Astrocyte (in vitro differentiated cells and primary cell): ENCODE measurements around the gene SCLY. TPM values are rescaled to one million over a fixed set of nuclear protein-coding genes. Genes with fewer than 3 reads are reported as not detected.

Experiments
- DNase-seq: peaks from one replicate; pipeline ENCODE4 v3.0.0-alpha.2; 2010; ENCODE audit warnings: low read depth
- FAIRE-seq: peaks from 2 replicates; lab custom pipeline; 2011; peaks lifted over from hg19 to GRCh38; lab: Jason Lieb, UNC
- H2AFZ ChIP-seq: 2 replicates; pipeline ENCODE4 v1.6.0; 2012; ENCODE audit warnings: low read depth, low read length, inconsistent platforms
- H3K27ac ChIP-seq: 2 replicates; pipeline ENCODE4 v1.5.1; 2011; ENCODE audit warnings: low read depth, low read length, inconsistent platforms
- H3K27me3 ChIP-seq: 2 replicates; pipeline ENCODE4 v1.6.0; 2011; ENCODE audit warnings: low read length, inconsistent platforms; ENCODE audit not compliant: insufficient read depth
- H3K36me3 ChIP-seq: 2 replicates; pipeline ENCODE4 v1.5.1; 2011; ENCODE audit warnings: low read length, inconsistent platforms; ENCODE audit not compliant: insufficient read depth
- H3K4me1 ChIP-seq: 2 replicates; pipeline ENCODE4 v1.5.1; 2011; ENCODE audit warnings: low read length, inconsistent platforms; ENCODE audit not compliant: insufficient read depth
- H3K4me2 ChIP-seq: 2 replicates; pipeline ENCODE4 v1.6.0; 2012; ENCODE audit warnings: low read length, inconsistent platforms
- H3K4me3 ChIP-seq: 2 replicates; pipeline ENCODE4 v1.5.1; 2011; ENCODE audit warnings: low read depth, mild to moderate bottlenecking, low read length, inconsistent platforms; ENCODE audit not compliant: insufficient read depth
- H3K79me2 ChIP-seq: 2 replicates; pipeline ENCODE4 v1.6.0; 2012; ENCODE audit warnings: mild to moderate bottlenecking, low read length, inconsistent platforms; ENCODE audit not compliant: insufficient read depth
- H3K9ac ChIP-seq: 2 replicates; pipeline ENCODE4 v1.6.0; 2012; ENCODE audit warnings: mild to moderate bottlenecking, low read length, inconsistent platforms
- H3K9me3 ChIP-seq: 2 replicates; pipeline ENCODE4 v1.5.1; 2012; ENCODE audit warnings: low read depth, mild to moderate bottlenecking, low read length, inconsistent platforms; ENCODE audit not compliant: insufficient read depth
- H4K20me1 ChIP-seq: 2 replicates; pipeline ENCODE4 v1.6.0; 2012; ENCODE audit warnings: low read length, inconsistent platforms; ENCODE audit not compliant: insufficient read depth
- H3K27ac Mint-ChIP-seq: one replicate; pipeline ENCODE4 v1.8.0; 2021; ENCODE audit warnings: mild to moderate bottlenecking, mixed read lengths; ENCODE audit not compliant: unreplicated experiment
- H3K27me3 Mint-ChIP-seq: one replicate; pipeline ENCODE4 v1.8.0; 2021; ENCODE audit warnings: low read depth, mixed read lengths; ENCODE audit not compliant: unreplicated experiment
- H3K36me3 Mint-ChIP-seq: one replicate; pipeline ENCODE4 v1.8.0; 2021; ENCODE audit warnings: low read depth, mixed read lengths; ENCODE audit not compliant: unreplicated experiment
- H3K4me1 Mint-ChIP-seq: one replicate; pipeline ENCODE4 v1.8.0; 2021; ENCODE audit warnings: low read depth, mixed read lengths; ENCODE audit not compliant: unreplicated experiment
- H3K4me3 Mint-ChIP-seq: one replicate; pipeline ENCODE4 v1.8.0; 2021; ENCODE audit warnings: mild to moderate bottlenecking, moderate library complexity, mixed read lengths; ENCODE audit not compliant: unreplicated experiment
- H3K9me3 Mint-ChIP-seq: one replicate; pipeline ENCODE4 v1.8.0; 2021; ENCODE audit warnings: mild to moderate bottlenecking, mixed read lengths; ENCODE audit not compliant: unreplicated experiment
- EZH2 ChIP-seq: IDR thresholded peaks from 2 replicates; pipeline ENCODE4 v1.6.1; 2012; ENCODE audit warnings: mild to moderate bottlenecking, low read length, inconsistent platforms; ENCODE audit not compliant: insufficient read depth
- total RNA-seq: library from RNA; stranded (reverse); gene quantifications from 2 replicates; pipeline ENCODE4 v1.2.1, GENCODE V29; 2021
- TF ChIP-seq, protein P1 (sequence below): IDR thresholded peaks from 2 replicates; pipeline ENCODE4 v1.5.1; 2011; ENCODE audit warnings: low read depth, mild to moderate bottlenecking, inconsistent platforms, low read length, moderate library complexity; ENCODE audit not compliant: insufficient read depth

SCLY gene
- total RNA-seq, 1 donor from 2014 or later, result 15.4 TPM

GRCh38 chr2:238029853-238030252, 30.9 kb upstream of the SCLY start:
- Histone ChIP-seq H3K4me2 (no peak overlapping the region), H3K79me2 (no peaks in the 10 kb centered on the region), H2AFZ (no peak overlapping the region), H4K20me1 (peaks cover under 1% of the 10 kb centered on the region), H3K9me3 (no peaks in the 10 kb centered on the region), H3K4me3 (no peak overlapping the region), H3K27ac (no peak overlapping the region), H3K27me3 (no peaks in the 10 kb centered on the region), H3K9ac (no peak overlapping the region), H3K36me3 (peaks cover 20% of the 10 kb centered on the region), H3K4me1 (no peaks in the 10 kb centered on the region)
- Mint-ChIP-seq H3K9me3 (no peaks in the 10 kb centered on the region), H3K4me3 (no peak overlapping the region), H3K27ac (no peak overlapping the region), H3K36me3 (peaks cover 24% of the 10 kb centered on the region), H3K4me1 (peaks cover 7% of the 10 kb centered on the region), H3K27me3 (no peaks in the 10 kb centered on the region)
- DNase-seq, result no peak
- TF ChIP-seq EZH2, result no peak
- TF ChIP-seq, protein P1, sequence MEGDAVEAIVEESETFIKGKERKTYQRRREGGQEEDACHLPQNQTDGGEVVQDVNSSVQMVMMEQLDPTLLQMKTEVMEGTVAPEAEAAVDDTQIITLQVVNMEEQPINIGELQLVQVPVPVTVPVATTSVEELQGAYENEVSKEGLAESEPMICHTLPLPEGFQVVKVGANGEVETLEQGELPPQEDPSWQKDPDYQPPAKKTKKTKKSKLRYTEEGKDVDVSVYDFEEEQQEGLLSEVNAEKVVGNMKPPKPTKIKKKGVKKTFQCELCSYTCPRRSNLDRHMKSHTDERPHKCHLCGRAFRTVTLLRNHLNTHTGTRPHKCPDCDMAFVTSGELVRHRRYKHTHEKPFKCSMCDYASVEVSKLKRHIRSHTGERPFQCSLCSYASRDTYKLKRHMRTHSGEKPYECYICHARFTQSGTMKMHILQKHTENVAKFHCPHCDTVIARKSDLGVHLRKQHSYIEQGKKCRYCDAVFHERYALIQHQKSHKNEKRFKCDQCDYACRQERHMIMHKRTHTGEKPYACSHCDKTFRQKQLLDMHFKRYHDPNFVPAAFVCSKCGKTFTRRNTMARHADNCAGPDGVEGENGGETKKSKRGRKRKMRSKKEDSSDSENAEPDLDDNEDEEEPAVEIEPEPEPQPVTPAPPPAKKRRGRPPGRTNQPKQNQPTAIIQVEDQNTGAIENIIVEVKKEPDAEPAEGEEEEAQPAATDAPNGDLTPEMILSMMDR, result no peak
- FAIRE-seq, result no peak

GRCh38 chr2:238030422-238031155, 30.2 kb upstream of the SCLY start:
- no peak overlapping the region for H3K4me3 ChIP-seq
- Mint-ChIP-seq H3K9me3 (no peaks in the 10 kb centered on the region), H3K27me3 (no peaks in the 10 kb centered on the region), H3K27ac (no peak overlapping the region), H3K36me3 (peaks cover 24% of the 10 kb centered on the region), H3K4me3 (no peak overlapping the region), H3K4me1 (peaks cover 4% of the 10 kb centered on the region)
- FAIRE-seq, result no peak
- no peaks in the 10 kb centered on the region for H3K79me2 ChIP-seq
- H3K4me2 ChIP-seq, result no peak overlapping the region
- H2AFZ ChIP-seq, result no peak overlapping the region
- no peaks in the 10 kb centered on the region for H3K9me3 ChIP-seq
- H3K36me3 ChIP-seq, result peaks cover 20% of the 10 kb centered on the region
- H4K20me1 ChIP-seq, result no peaks in the 10 kb centered on the region
- no peaks in the 10 kb centered on the region for H3K27me3 ChIP-seq
- no peak for TF ChIP-seq EZH2
- TF ChIP-seq, protein P1, result no peak
- DNase-seq, result no peak
- H3K27ac ChIP-seq, result no peak overlapping the region
- no peaks in the 10 kb centered on the region for H3K4me1 ChIP-seq
- no peak overlapping the region for H3K9ac ChIP-seq

- peaks cover 23% of the 10 kb centered on the region for H3K36me3 ChIP-seq
- Mint-ChIP-seq H3K4me1 (peaks cover 4% of the 10 kb centered on the region), H3K27ac (no peak overlapping the region), H3K9me3 (no peaks in the 10 kb centered on the region), H3K36me3 (peaks cover 24% of the 10 kb centered on the region), H3K4me3 (no peak overlapping the region), H3K27me3 (no peaks in the 10 kb centered on the region)
- H3K4me2 ChIP-seq, result no peak overlapping the region
- no peak overlapping the region for H3K27ac ChIP-seq
- H2AFZ ChIP-seq, result no peak overlapping the region
- no peak overlapping the region for H3K9ac ChIP-seq
- no peak overlapping the region for H3K4me3 ChIP-seq
- no peaks in the 10 kb centered on the region for H3K79me2 ChIP-seq
- FAIRE-seq, result no peak
- H3K4me1 ChIP-seq, result no peaks in the 10 kb centered on the region
- no peak for DNase-seq
- no peaks in the 10 kb centered on the region for H3K27me3 ChIP-seq
- H3K9me3 ChIP-seq, result no peaks in the 10 kb centered on the region
- no peaks in the 10 kb centered on the region for H4K20me1 ChIP-seq
- no peak for TF ChIP-seq EZH2
- TF ChIP-seq, protein P1, result no peak
Measured at GRCh38 chr2:238031751-238032150, 29.1 kb upstream of the SCLY start.
